Activated naive CD4-positive, alpha-beta T cell treated with anti-CD3 and anti-CD28 coated beads, Interleukin-2, amount 50 U/mL, for 24 hours (primary cell): ENCODE data around the gene KLK7.

ENCODE experiments used
- H3K27ac Mint-ChIP-seq: one replicate; pipeline ENCODE4 v1.8.0; 2021; ENCODE audit warnings: mild to moderate bottlenecking, mixed read lengths
- H3K27me3 Mint-ChIP-seq: one replicate; pipeline ENCODE4 v1.8.0; 2021; ENCODE audit warnings: mixed read lengths
- H3K36me3 Mint-ChIP-seq: one replicate; pipeline ENCODE4 v1.8.0; 2021; ENCODE audit warnings: mixed read lengths
- H3K4me1 Mint-ChIP-seq: one replicate; pipeline ENCODE4 v1.8.0; 2021; ENCODE audit warnings: mixed read lengths
- H3K4me3 Mint-ChIP-seq: one replicate; pipeline ENCODE4 v1.8.0; 2021; ENCODE audit warnings: mild to moderate bottlenecking, mixed read lengths
- H3K9me3 Mint-ChIP-seq: one replicate; pipeline ENCODE4 v1.8.0; 2021; ENCODE audit warnings: mixed read lengths

KLK7 gene

GRCh38 chr19:50933640-50934039 lies 50.1 kb downstream of the KLK7 start:
- no peak overlapping the region for H3K4me3 Mint-ChIP-seq
- H3K27ac Mint-ChIP-seq: no peak overlapping the region
- H3K27me3 Mint-ChIP-seq: peaks cover 28% of the 10 kb centered on the region
- no peaks in the 10 kb centered on the region for H3K4me1 Mint-ChIP-seq
- H3K36me3 Mint-ChIP-seq: no peaks in the 10 kb centered on the region
- H3K9me3 Mint-ChIP-seq: no peaks in the 10 kb centered on the region

GRCh38 chr19:50932690-50933083 lies 51.0 kb downstream of the KLK7 start:
- no peaks in the 10 kb centered on the region for H3K4me1 Mint-ChIP-seq
- H3K27ac Mint-ChIP-seq: no peak overlapping the region
- H3K36me3 Mint-ChIP-seq: no peaks in the 10 kb centered on the region
- peaks cover 32% of the 10 kb centered on the region for H3K27me3 Mint-ChIP-seq
- no peaks in the 10 kb centered on the region for H3K9me3 Mint-ChIP-seq
- no peak overlapping the region for H3K4me3 Mint-ChIP-seq

- no peaks in the 10 kb centered on the region for H3K4me1 Mint-ChIP-seq
- H3K9me3 Mint-ChIP-seq: no peaks in the 10 kb centered on the region
- H3K36me3 Mint-ChIP-seq: no peaks in the 10 kb centered on the region
- no peak overlapping the region for H3K4me3 Mint-ChIP-seq
- no peak overlapping the region for H3K27ac Mint-ChIP-seq
- peaks cover 32% of the 10 kb centered on the region for H3K27me3 Mint-ChIP-seq
These were observed 51.6 kb downstream of the KLK7 start for GRCh38 chr19:50932018-50932689.

- no peak overlapping the region for H3K4me3 Mint-ChIP-seq
- peaks cover 31% of the 10 kb centered on the region for H3K27me3 Mint-ChIP-seq
- H3K27ac Mint-ChIP-seq: no peak overlapping the region
- no peaks in the 10 kb centered on the region for H3K36me3 Mint-ChIP-seq
- no peaks in the 10 kb centered on the region for H3K9me3 Mint-ChIP-seq
- no peaks in the 10 kb centered on the region for H3K4me1 Mint-ChIP-seq
These were observed 52.7 kb downstream of the KLK7 start for GRCh38 chr19:50931023-50931422.

GRCh38 chr19:50928831-50929230 lies 54.9 kb downstream of the KLK7 start:
- no peaks in the 10 kb centered on the region for H3K36me3 Mint-ChIP-seq

More at GRCh38 chr19:50928831-50929230, 54.9 kb downstream of the KLK7 start:
- H3K27me3 Mint-ChIP-seq: peaks cover 27% of the 10 kb centered on the region
- no peaks in the 10 kb centered on the region for H3K9me3 Mint-ChIP-seq
- H3K4me3 Mint-ChIP-seq: no peak overlapping the region
- H3K4me1 Mint-ChIP-seq: no peaks in the 10 kb centered on the region
- H3K27ac Mint-ChIP-seq: no peak overlapping the region
